DND-41 (cell line): ENCODE data around the gene ZMIZ1.

Experiments used
- ATAC-seq: fragments of 200-7000 bp; cut with Tn5 transposase; 3 replicates; pipeline ENCODE4 v1.9.1; 2021; ENCODE audit warnings: low read depth; ENCODE audit not compliant: insufficient read depth
- DNase-seq: peaks from one replicate; pipeline ENCODE4 v3.0.0-alpha.2; 2020
- H2AFZ ChIP-seq: 2 replicates; pipeline ENCODE4 v1.6.0; 2012; ENCODE audit warnings: low read depth, low read length
- H3K27ac ChIP-seq: 2 replicates; pipeline ENCODE4 v1.5.1; 2012; ENCODE audit warnings: low read length, inconsistent platforms
- H3K27me3 ChIP-seq: fragments of 200-600 bp; sonication (generic); 2 replicates; pipeline ENCODE4 v1.6.0; 2012; ENCODE audit warnings: low read length, mild to moderate bottlenecking, inconsistent platforms; ENCODE audit not compliant: insufficient read depth, poor library complexity
- H3K36me3 ChIP-seq: 2 replicates; pipeline ENCODE4 v1.5.1; 2012; ENCODE audit warnings: low read length, inconsistent platforms; ENCODE audit not compliant: insufficient read depth
- H3K4me1 ChIP-seq: 2 replicates; pipeline ENCODE4 v1.5.1; 2012; ENCODE audit warnings: mild to moderate bottlenecking, low read length; ENCODE audit not compliant: insufficient read depth
- H3K4me2 ChIP-seq: 2 replicates; pipeline ENCODE4 v1.6.0; 2012; ENCODE audit warnings: mild to moderate bottlenecking, moderate library complexity, low read length, inconsistent platforms; ENCODE audit not compliant: insufficient read depth
- H3K4me3 ChIP-seq, 2 experiments: fragments of 200-600 bp in 1 of 2; shearing (Covaris generic) in 1 of 2; 2 replicates each; pipeline ENCODE4 v1.5.1; 2012 to 2016; ENCODE audit warnings: inconsistent platforms in 2 of 2, low read length in 2 of 2, mild to moderate bottlenecking in 2 of 2, low read depth in 1 of 2, moderate library complexity in 1 of 2
- H3K79me2 ChIP-seq: 2 replicates; pipeline ENCODE4 v1.6.0; 2012; ENCODE audit warnings: low read length, inconsistent platforms; ENCODE audit not compliant: insufficient read depth
- H3K9ac ChIP-seq: 2 replicates; pipeline ENCODE4 v1.6.0; 2012; ENCODE audit warnings: low read depth, mild to moderate bottlenecking, inconsistent platforms, low read length, moderate library complexity
- H3K9me3 ChIP-seq: 2 replicates; pipeline ENCODE4 v1.5.1; 2012; ENCODE audit warnings: low read length, moderate library complexity, mild to moderate bottlenecking, inconsistent platforms; ENCODE audit not compliant: insufficient read depth, severe bottlenecking
- H4K20me1 ChIP-seq: 2 replicates; pipeline ENCODE4 v1.6.0; 2012; ENCODE audit warnings: low read length; ENCODE audit not compliant: insufficient read depth
- EZH2 ChIP-seq: IDR thresholded peaks from 3 replicates; pipeline ENCODE4 v1.6.1; 2012; ENCODE audit warnings: borderline replicate concordance, low read depth, mild to moderate bottlenecking, moderate library complexity, low read length, inconsistent platforms; ENCODE audit not compliant: severe bottlenecking
- TF ChIP-seq, protein P1 (sequence below): IDR thresholded peaks from 2 replicates; pipeline ENCODE4 v1.5.1; 2012; ENCODE audit warnings: borderline replicate concordance, low read length, moderate library complexity, mild to moderate bottlenecking; ENCODE audit not compliant: poor library complexity, severe bottlenecking; ENCODE audit errors: extremely low read depth

ZMIZ1 gene

DNA sequence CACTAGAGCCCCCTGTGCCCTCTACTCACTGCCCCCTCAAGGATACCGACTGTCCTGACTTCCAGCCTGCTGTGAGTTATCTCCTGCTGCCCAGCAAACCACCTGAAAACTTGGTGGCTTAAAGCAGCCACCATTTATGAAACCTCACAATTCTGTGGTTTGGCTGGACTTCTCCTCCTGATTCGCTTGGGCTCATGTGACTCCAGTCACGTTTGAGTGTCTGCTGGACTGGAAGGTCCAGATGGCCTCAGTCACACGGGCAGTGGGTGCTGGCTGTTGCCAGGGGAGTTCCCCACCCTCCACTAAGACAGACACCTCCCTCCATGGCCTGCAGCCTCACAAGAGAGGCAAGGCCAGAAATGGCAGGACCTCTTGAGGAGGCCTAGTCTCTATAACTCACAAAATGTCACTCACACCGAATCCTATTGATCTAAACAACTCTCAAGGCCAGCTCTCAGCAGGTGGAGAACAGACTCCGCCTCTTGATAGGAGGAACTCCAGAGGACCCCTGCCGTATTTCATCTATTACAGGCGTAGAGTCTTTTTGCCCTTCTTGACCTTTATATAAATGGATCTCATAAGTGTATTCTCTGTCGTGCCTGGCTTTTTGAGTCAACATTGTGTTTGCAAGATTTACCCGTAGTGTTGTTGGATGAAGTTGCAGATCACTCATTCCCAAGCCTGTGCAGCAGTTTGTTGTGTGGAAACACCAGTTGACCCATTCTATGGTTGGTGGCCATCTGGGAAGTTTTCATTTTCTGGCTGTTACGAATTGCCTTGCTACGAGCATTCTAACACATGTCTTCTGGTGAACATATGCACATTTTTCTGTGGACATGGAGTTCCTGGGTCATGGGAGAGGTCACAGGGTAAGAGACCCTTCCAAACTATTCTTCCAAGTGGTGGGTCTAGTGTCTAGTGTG is 48.3 kb downstream of the ZMIZ1 start:
- H2AFZ ChIP-seq = no peak overlapping the region
- peaks cover 28% of the 10 kb centered on the region for H3K36me3 ChIP-seq
- no peaks in the 10 kb centered on the region for H3K9me3 ChIP-seq
- peaks cover 13% of the 10 kb centered on the region for H3K4me1 ChIP-seq
- H3K27ac ChIP-seq = no peak overlapping the region
- H3K27me3 ChIP-seq = no peaks in the 10 kb centered on the region
- peaks cover 84% of the 10 kb centered on the region for H4K20me1 ChIP-seq
- DNase-seq (no peak), ATAC-seq (no peak)
- no peak overlapping the region for H3K4me3 ChIP-seq
- TF ChIP-seq EZH2 = no peak
- TF ChIP-seq, protein P1, sequence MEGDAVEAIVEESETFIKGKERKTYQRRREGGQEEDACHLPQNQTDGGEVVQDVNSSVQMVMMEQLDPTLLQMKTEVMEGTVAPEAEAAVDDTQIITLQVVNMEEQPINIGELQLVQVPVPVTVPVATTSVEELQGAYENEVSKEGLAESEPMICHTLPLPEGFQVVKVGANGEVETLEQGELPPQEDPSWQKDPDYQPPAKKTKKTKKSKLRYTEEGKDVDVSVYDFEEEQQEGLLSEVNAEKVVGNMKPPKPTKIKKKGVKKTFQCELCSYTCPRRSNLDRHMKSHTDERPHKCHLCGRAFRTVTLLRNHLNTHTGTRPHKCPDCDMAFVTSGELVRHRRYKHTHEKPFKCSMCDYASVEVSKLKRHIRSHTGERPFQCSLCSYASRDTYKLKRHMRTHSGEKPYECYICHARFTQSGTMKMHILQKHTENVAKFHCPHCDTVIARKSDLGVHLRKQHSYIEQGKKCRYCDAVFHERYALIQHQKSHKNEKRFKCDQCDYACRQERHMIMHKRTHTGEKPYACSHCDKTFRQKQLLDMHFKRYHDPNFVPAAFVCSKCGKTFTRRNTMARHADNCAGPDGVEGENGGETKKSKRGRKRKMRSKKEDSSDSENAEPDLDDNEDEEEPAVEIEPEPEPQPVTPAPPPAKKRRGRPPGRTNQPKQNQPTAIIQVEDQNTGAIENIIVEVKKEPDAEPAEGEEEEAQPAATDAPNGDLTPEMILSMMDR = no peak
- no peak overlapping the region for H3K4me2 ChIP-seq
- no peak overlapping the region for H3K9ac ChIP-seq
- H3K79me2 ChIP-seq = peaks cover 61% of the 10 kb centered on the region

DNA sequence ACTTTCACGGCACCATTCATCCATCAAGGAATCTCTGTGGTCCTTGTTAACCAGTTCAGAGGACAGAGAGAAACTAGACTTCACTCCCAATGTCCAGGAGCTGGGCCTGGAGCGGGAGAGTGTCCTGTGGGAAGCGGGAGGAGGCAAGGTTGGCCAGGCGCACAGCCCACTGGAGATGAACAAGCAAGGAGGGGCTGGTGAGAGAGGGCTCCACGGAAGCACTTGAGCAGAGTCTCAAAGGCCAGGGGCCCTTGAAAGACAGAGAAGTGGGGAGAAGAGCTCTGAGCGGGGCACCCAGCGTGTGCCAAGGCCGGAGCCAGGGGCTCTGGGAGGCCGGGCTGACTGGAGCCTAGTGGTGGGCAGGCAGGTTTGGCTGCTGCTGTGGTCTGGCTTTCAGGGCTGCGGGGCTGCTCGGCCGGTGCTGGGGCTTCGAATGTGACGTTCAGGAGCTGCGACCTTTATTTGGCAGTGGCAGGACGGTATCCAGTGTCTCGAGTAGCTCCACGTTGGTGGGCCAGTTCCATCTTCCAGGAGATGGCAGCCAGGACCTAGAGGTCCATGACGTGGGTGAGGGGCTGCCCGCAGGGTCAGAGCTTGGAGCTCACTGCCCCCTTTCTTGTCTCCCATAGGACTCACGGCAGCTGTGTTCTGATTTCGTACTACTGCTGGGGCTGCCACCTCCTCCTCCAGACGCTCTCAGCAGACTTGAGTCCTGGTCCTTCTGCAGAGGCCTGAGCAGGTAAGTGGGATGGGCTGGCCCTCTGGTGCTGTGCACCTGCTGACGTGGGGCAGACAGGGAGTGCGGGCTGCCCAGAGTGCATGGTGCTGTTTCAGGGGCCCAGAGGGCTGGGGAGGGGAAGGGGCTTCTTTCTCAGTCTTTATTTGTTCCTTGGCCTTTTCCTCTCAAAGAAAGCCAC is 49.8 kb downstream of the ZMIZ1 start:
- DNase-seq (no peak), ATAC-seq (no peak)
- Histone ChIP-seq H3K9me3 (no peaks in the 10 kb centered on the region), H3K79me2 (peaks cover 46% of the 10 kb centered on the region), H3K27me3 (no peaks in the 10 kb centered on the region), H3K4me2 (no peak overlapping the region), H3K36me3 (peaks cover 42% of the 10 kb centered on the region), H3K27ac (no peak overlapping the region), H3K9ac (no peak overlapping the region), H3K4me1 (peaks cover 10% of the 10 kb centered on the region), H2AFZ (no peak overlapping the region), H3K4me3 (no peak overlapping the region), H4K20me1 (peaks cover 82% of the 10 kb centered on the region)
- TF ChIP-seq, protein P1 = no peak
- no peak for TF ChIP-seq EZH2

DNA sequence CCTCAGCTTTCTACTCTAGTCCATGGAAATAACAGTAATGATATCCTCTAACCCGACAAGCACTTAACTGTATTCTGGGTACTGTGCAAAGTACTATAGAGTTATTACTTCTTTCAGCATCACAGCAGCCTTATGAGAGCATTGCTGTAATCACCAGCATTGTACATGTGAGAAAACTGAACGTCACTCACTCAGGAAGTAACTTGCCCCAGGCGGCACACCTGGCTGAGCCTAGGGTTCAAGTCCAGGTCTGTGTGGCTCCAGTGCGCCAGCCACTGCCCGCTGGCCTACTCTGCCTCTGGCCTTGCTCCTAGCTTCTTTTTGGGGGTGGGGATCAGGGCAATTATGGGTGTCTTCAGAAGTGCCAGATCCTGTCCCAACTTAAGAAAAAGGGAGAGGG is 50.5 kb downstream of the ZMIZ1 start:
- no peak for TF ChIP-seq EZH2
- TF ChIP-seq, protein P1 = no peak

More for the DNA sequence above, 50.5 kb downstream of the ZMIZ1 start:
- H3K27me3 ChIP-seq = no peaks in the 10 kb centered on the region
- ATAC-seq (no peak), DNase-seq (no peak)
- H3K4me3 ChIP-seq = no peak overlapping the region
- no peak overlapping the region for H3K9ac ChIP-seq
- H3K27ac ChIP-seq = no peak overlapping the region
- H3K4me1 ChIP-seq = peaks cover 5% of the 10 kb centered on the region; the same call in 1 of the 2 replicates
- peaks cover 84% of the 10 kb centered on the region for H4K20me1 ChIP-seq
- H3K4me2 ChIP-seq = no peak overlapping the region
- H3K36me3 ChIP-seq = peaks cover 50% of the 10 kb centered on the region
- H3K9me3 ChIP-seq = no peaks in the 10 kb centered on the region
- H2AFZ ChIP-seq = no peak overlapping the region
- peaks cover 40% of the 10 kb centered on the region for H3K79me2 ChIP-seq
